HG02623 (cell line): Measurements from ENCODE around the gene ACOXL.
"Not testable (repeated sequence)": the region's sequence is repeated elsewhere in the genome, so short reads cannot be mapped to it uniquely, and the experiment has no call there.

Source experiments
- ATAC-seq: cut with Tn5 transposase; IDR thresholded peaks from one replicate; pipeline ENCODE4 v1.9.1; 2021; ENCODE audit warnings: moderate library complexity; ENCODE audit not compliant: unreplicated experiment

ACOXL gene

GRCh38 chr2:110852541-110853263 is 120.3 kb downstream of the ACOXL start:
- ATAC-seq, result no peak

DNA sequence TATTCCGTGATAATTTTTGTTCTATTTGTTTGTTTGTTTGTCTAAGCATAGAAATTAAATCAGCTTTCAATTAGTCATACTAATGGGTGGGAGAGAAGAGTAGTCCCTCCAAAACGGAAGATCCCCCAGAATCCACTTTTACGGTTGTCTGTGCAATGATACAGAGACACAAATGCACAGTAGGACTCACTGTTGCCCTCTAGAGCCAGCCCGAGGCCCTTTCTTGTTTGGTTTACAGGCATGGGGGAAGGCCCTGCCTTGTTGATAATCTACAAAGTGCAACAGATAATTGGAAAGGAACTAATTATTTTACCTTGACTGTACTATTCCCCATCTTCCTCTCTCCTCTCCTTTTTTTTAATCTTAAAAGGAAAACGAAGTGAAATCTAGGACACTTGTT is 121.1 kb downstream of the ACOXL start:
- no peak for ATAC-seq

DNA sequence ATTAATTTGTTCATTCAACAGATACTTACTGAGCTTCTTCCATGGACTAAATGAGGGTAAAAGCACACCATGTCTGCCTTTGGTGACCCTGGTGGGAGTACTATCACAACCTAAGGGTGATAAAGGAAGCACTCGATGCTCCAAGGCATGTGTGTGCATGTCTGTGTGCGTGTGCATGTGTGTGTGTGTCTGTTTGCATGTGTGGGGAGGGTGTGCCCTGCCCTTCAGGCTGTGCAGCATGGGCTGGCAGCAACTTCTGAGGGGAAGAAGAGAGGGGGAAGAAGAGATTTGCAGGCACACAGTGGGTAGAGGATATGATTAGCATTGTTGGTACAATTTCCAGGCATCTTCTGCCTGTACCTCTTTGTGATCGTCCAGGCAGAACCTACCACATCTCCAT is 121.6 kb downstream of the ACOXL start:
- ATAC-seq, result no peak

DNA sequence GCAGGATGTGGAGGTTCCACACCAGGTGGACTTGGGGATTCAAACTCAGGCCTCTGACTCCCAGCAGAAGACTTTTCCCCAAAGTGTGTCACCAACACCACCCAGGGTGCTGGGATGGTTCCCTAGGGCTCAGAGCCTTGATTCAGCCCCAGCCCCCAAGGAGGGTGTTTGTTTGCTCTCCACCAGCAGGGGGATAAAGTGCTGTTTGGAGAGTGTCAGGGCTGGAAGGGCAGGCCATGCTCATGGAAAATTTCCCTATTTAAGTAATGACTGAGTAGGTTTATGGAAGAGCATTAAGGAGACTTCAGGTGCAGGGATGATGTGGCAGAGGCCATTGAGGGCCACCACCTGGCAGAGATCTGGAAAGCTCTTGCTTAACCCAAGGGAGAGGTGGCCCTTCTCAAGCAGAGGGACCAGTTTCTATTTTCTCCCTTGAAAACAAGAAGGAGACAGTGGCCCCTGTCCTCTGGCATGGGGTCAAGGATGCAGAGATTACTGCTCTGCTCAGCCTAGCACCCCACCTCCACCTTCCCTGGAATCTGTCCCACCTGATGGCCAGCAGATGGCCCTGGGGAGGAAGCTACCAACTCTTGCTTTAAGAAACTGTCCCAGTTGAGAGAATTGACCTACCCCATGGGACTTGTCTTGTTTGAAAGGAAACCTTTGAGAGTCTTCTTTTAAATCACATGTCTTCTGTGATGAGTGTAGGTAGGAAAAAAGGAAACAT is 122.1 kb downstream of the ACOXL start:
- no peak for ATAC-seq

DNA sequence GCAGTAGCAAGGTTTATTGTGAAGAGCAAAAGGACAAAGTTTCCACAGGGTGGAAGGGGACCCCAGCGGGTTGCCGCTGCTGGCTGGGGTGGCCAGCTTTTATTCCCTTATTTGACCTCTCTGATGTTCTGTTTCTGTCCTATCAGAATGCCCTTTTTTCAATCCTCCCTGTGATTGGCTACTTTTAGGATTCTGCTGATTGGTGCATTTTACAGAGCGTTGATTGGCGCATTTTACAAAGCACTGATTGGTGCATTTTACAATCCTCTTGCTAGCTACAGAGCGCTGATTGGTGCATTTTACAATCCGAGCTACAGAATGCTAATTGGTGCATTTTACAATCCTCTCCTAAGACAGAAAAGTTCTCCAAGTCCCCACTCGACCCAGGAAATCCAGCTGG is 123.5 kb downstream of the ACOXL start:
- not testable (repeated sequence) for ATAC-seq

DNA sequence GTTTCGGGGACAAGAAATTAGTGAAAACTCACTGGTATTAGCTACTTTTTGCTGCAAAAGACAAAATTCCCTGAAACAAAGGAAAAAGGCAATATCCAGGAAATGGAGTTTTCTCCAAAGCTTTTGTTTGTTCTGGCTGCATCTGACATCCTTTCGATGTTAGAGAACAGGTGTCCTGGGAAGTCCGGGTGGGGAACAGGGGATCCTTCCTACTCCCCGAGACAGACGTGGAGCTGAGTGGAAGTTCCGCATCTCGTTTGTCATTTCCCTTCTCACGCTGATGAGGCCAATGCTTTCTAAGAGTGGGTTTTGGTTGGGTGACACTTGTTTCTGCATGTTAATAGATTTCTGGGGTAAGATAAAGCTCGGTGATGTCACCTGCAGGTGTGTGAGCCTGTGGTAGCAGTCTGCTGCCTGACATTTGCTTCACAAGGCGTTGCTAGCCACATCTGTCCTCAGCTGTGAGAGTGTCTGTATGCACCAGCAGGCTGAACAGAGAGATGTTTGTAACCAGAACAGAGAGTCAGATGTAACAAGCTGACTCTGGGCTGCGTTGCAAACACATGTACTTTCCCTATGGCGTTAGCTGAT is 125.9 kb downstream of the ACOXL start:
- peak; percentile 88 for ATAC-seq

GRCh38 chr2:110858993-110859701 is 126.8 kb downstream of the ACOXL start:
- no peak for ATAC-seq

DNA sequence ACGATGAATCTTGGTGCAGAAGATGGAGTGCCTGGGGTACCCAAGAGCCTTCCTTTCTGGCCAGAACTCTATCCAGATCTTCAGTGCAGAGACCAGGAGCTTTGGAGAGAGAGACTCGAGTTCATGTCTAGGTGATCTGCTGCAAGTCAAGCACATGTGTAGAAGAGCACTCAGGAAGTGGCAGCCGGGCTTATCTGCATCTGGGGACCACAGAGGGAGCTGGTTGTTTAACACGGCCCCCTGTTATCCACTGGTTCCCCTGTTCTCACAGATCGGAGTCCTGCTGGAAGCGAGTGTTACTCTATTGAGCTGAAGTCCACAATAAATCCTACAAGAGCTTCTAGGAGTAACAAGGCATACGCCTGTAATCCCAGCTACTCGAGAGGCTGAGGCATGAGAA is 128.3 kb downstream of the ACOXL start:
- no peak for ATAC-seq

GRCh38 chr2:110861616-110862260 is 129.4 kb downstream of the ACOXL start:
- ATAC-seq, result no peak

DNA sequence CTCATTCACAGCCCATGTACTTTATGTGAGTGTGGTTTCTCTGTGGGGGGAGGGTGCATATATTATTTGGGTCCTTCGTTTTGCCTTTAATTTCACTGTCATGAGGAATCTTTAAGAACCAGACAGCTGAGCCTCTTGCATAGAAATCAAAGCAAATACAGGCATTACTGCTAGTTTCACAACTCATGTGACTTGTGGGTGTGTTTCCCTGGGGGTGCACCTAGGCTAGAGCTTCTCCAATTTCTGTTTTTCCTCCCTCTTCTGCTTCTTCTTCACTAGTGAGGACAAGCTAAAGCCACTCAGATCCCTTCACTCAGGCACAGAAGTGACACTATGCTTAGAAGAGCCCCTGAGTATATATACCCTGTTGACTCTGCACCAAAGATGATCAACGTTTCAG is 131.4 kb downstream of the ACOXL start:
- no peak for ATAC-seq

DNA sequence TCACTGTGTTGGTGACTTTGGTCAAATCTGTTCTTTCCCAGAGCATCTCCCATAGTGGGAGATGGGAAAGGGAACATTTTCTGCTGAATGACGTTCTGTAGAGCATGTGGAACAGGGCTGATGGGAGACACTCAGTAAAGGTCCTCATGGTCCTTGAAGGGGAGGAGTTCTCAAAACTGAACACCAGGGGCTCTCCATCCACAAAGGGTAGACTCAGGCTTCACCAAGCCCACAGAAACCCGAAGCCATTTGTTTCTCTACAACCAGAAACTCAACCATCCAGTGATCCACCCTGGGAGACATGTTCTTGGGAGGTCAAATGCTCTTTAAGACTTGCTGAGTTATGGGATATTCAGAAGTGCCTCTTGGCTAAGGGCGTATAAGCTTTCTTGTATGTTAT is 131.8 kb downstream of the ACOXL start:
- no peak for ATAC-seq

DNA sequence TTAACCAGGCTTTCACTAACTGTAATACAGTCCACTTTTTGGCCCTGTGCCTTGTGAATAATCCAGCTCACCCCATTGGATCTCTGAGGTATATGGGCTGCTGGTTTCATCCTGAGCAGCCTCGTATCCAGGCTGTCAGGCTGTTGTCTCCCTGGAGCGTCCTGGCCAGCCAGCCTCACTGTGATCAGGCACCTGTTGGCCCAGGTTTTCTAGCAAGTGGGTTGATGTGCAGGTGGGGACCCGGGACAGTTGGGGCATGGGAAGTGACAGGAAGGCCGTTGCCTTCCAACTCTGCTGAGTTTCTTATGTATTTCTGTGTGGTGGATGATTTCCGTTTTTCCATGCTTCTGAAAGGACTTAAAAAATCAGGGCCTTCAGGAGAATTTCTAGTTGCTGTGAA is 132.4 kb downstream of the ACOXL start:
- ATAC-seq, result no peak

DNA sequence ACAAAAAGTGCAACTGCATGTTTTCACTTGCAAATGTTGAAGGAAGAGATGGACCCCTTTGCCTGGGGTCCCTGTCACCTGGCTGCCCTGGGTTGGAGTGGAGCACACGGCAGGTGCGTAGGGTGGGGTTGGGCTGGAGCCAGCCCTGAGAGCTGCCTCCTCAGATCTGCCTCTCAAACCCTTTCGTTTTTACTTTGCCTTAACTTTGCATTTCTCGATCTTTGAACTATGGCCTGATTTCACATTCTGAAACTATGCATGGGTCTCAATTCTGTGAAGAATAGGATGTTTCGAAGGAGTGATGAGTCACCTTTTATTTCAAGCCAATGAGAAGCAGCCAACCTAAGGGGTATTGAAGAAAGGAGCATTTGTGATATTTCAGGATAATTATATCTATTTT is 132.8 kb downstream of the ACOXL start:
- peak; percentile 94 for ATAC-seq

DNA sequence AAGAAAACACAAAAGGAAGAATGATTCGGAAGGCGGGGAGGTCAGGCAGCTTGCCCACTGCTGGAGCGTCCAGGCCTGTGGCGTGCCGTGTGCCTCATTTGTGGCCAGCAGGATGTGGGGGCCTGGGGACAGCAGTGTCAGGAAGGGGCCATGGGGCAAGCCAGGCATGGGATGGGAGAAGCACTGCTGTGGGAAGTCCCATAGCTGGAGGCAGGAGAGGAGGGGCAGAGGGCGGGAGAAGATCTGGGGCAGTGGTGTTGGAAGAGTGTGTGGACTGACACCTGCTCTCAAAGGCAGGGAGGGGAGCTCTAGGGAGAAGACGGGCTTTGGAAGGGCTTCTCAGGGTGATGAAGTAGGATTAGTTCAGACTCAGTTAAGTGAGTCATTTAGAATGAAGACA is 133.7 kb downstream of the ACOXL start:
- ATAC-seq, result no peak

DNA sequence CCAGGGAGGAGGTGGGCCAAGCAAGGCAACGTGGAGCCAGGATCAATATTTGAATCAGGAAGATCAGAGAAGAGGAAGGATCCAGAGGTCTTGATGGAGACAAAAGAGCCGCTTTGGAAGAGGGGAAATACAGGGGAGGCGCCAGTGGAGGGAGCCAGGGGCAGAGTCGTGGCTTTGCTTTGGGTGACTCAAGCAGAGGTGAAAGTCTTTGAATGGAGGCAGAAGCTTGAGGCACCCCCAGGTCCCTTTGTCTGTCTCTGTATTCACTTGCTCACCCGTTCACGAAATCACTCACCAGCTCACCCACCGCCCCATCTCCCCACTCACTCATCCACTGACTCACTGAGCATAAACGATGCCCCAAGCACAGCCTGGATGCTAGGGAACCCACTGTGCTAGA is 134.1 kb downstream of the ACOXL start:
- ATAC-seq, result no peak

DNA sequence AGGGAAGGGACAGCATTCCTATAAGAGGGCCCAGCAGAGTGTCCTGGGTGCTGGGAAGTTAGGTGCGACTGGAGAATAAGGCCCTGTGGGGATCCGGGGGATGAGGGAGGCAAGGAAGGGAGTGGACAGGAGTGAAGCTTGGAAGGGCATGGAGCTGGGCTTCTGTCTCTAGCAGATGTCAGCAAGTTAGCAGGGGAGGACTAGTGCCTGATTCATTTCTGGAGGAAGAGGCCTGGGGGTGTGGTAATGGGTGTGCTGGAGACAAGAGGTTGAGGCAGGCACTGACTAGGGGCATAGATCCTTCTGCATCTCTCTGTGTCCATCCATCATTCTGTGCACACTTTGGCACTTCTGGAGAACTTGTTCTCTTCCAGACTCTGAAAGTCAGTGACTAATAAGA is 134.7 kb downstream of the ACOXL start:
- no peak for ATAC-seq

- no peak for ATAC-seq
These were observed 136.6 kb downstream of the ACOXL start for GRCh38 chr2:110868971-110869370.

GRCh38 chr2:110869472-110870446 is 137.4 kb downstream of the ACOXL start:
- no peak for ATAC-seq

DNA sequence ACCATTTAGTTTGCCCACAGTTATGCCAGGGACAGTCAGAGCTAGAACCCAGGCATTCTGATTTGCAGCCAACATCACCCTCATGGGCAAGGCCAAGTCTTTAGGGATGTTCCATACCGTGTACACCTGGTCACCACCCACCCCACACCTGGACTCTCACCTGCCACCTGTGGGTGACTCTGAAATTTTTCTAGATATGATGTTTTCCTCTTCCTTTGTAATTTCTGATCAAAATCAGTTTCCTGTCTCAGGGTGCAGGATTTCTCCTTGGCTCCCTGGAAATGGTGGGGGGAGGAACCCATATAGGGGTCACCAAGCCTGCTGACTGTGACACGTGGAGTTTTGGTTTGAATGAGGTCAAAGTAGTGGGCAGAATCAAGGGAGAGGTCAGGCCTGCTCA is 138.2 kb downstream of the ACOXL start:
- ATAC-seq, result no peak

DNA sequence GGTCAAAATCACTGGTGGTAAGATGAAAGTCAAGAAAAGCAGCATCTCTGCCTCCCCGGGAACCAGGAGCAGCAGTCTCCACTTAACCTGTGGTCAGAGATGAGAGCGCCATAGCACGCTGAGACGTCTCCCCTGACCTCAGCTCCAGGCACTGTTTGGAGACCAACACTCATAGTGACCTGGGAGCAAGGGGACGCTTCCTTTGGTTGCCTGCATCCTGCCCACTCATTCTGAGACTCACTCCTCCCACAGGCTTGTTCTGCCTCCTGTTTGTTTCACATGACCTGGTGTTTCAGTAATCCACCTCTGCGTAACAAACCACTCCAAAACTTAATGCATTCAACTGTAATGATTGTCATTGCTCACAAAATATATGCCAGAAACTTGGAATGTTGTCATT is 139.3 kb downstream of the ACOXL start:
- no peak for ATAC-seq
